ENCODE results near the gene TYK2. TPM values are rescaled to one million over a fixed set of nuclear protein-coding genes. Genes with fewer than 3 reads are reported as not detected.

Gene TYK2
- total and polyA plus RNA-seq, 9 of the 15 experiments (the other 6 are each of a cell fraction or from before 2014, with no cell fraction given): 15.0 to 182 (median 85.9) TPM

GRCh38 chr19:10420444-10421239, 40.3 kb upstream of the TYK2 start, which contains the start of gene PDE4A (continued):
- no peak for TF ChIP-seq IRF1 (CRISPR knock-in tag; IDR thresholded peaks at IDR 0.05; ENCODE audit: borderline replicate concordance)
- no peak for TF ChIP-seq DIDO1 (tag; IDR thresholded peaks at IDR 0.05; ENCODE audit: low read depth)
- TF ChIP-seq DACH1 (IDR thresholded peaks at IDR 0.05; ENCODE audit: partially characterized antibody): no peak
- peak; percentile 61; the same call in 1 of the 2 replicates for TF ChIP-seq MTA3 (IDR thresholded peaks at IDR 0.05; ENCODE audit: borderline replicate concordance)
- no peak for TF ChIP-seq ZNF583 (CRISPR knock-in tag; IDR thresholded peaks at IDR 0.05)
- 0 out of 2 replicates have a peak, but pooled peaks have one; percentile 41 for TF ChIP-seq ETV5 (CRISPR knock-in tag; IDR thresholded peaks at IDR 0.05; ENCODE audit: low read depth)
- no peak for TF ChIP-seq ZFP30 (CRISPR knock-in tag; IDR thresholded peaks at IDR 0.05; ENCODE audit: borderline replicate concordance)
- no peak for TF ChIP-seq BDP1 (IDR thresholded peaks at IDR 0.05; ENCODE audit: insufficient read depth, insufficient read length)
- no peak for TF ChIP-seq STAT5B (CRISPR knock-in tag; IDR thresholded peaks at IDR 0.05)
- peak; percentile 96 for TF ChIP-seq ZBTB7A (IDR thresholded peaks at IDR 0.05; ENCODE audit: borderline replicate concordance, control insufficient read depth, low read depth, low read length)
- no peak for TF ChIP-seq HBP1 (CRISPR knock-in tag; IDR thresholded peaks at IDR 0.05)
- 0 out of 2 replicates have a peak, but pooled peaks have one; percentile 16 for TF ChIP-seq MEF2A (IDR thresholded peaks at IDR 0.05; ENCODE audit: control insufficient read depth, low read depth, low read length)
- TF ChIP-seq ZNF324 (CRISPR knock-in tag; IDR thresholded peaks at IDR 0.05): no peak
- no peak for TF ChIP-seq ZNF766 (CRISPR knock-in tag; conservative IDR thresholded peaks at IDR 0.05)
- TF ChIP-seq ZFP36 (IDR thresholded peaks at IDR 0.05; ENCODE audit: low read depth, low read length, partially characterized antibody): no peak
- no peak for TF ChIP-seq POLR2H (tag; IDR thresholded peaks at IDR 0.05; ENCODE audit: low read depth)
- peak; percentile 64; the same call in 1 of the 2 replicates for TF ChIP-seq TFAP4 (CRISPR knock-in tag; IDR thresholded peaks at IDR 0.05; ENCODE audit: borderline replicate concordance)
- TF ChIP-seq MAFG (tag; conservative IDR thresholded peaks at IDR 0.05): no peak
- no peak for TF ChIP-seq NFXL1 (CRISPR knock-in tag; IDR thresholded peaks at IDR 0.05)
- TF ChIP-seq KAT2B (IDR thresholded peaks at IDR 0.05; ENCODE audit: low read depth, low read length): no peak
- TF ChIP-seq PYGO2 (tag; IDR thresholded peaks at IDR 0.05): no peak
- peak; percentile 10 for TF ChIP-seq RBM25 (IDR thresholded peaks at IDR 0.05; ENCODE audit: low read depth, low read length, severe bottlenecking)
- TF ChIP-seq FOSL1 (tag; conservative IDR thresholded peaks at IDR 0.05): no peak
- TF ChIP-seq NR3C1 (CRISPR knock-in tag; IDR thresholded peaks at IDR 0.05): no peak
- no peak for TF ChIP-seq NFE2 (IDR thresholded peaks at IDR 0.05; ENCODE audit: low read depth)
- peak; percentile 60 for TF ChIP-seq CCNT2 (IDR thresholded peaks at IDR 0.05; ENCODE audit: borderline replicate concordance, extremely low read depth, insufficient read length, low read depth, low read length)

All from K562 (cell line).